WERI-Rb-1 (cell line): Measurements from ENCODE around the gene NRXN3.

Source experiments
- DNase-seq: peaks from one replicate; pipeline ENCODE4 v3.0.0-alpha.2; 2020
- H3K27ac ChIP-seq: fragments of 250-450 bp; sonication (Bioruptor Pico); 2 replicates; pipeline ENCODE4 v1.5.1; 2020; ENCODE audit warnings: mild to moderate bottlenecking, moderate library complexity
- H3K27me3 ChIP-seq: fragments of 250-450 bp; sonication (Bioruptor Pico); 2 replicates; pipeline ENCODE4 v1.5.1; 2021; ENCODE audit warnings: mild to moderate bottlenecking, low read depth, moderate library complexity; ENCODE audit not compliant: insufficient read depth, severe bottlenecking
- H3K36me3 ChIP-seq: fragments of 250-450 bp; sonication (Bioruptor Pico); 2 replicates; pipeline ENCODE4 v1.5.1; 2020; ENCODE audit warnings: mild to moderate bottlenecking, moderate library complexity
- H3K4me3 ChIP-seq: 2 replicates; pipeline ENCODE4 v1.5.1; 2011; ENCODE audit warnings: low read depth, mild to moderate bottlenecking, control low read depth, low read length
- H3K9me3 ChIP-seq: fragments of 250-450 bp; sonication (Bioruptor Pico); 2 replicates; pipeline ENCODE4 v1.5.1; 2021; ENCODE audit warnings: mild to moderate bottlenecking, moderate library complexity; ENCODE audit not compliant: severe bottlenecking
- TF ChIP-seq, protein P1 (sequence below): IDR thresholded peaks from 2 replicates; pipeline ENCODE4 v1.5.1; 2011; ENCODE audit warnings: low read depth, mild to moderate bottlenecking, control low read depth, inconsistent platforms, low read length

Gene NRXN3

DNA sequence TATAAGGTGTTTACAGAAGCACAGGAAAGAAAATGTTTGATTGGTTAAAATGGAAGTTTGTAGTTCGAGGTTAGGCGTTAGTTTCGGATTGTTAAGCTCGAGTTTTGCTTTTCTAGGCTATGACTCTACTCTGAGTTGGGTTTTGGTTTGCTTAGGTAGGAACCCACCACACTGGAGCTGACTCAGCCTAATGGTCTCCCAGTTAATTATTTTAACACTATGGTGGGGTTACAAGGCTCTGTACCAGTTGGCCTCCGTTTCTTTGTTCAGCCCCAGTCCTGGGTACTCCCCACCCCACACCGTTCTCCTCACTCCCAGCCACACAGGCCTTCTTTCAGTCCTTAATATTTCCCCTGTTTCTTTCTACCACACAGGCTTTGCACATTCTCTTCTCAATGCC, 583.9 kb downstream of the NRXN3 start:
- no peaks in the 10 kb centered on the region for H3K9me3 ChIP-seq
- no peaks in the 10 kb centered on the region for H3K27me3 ChIP-seq
- TF ChIP-seq, protein P1, sequence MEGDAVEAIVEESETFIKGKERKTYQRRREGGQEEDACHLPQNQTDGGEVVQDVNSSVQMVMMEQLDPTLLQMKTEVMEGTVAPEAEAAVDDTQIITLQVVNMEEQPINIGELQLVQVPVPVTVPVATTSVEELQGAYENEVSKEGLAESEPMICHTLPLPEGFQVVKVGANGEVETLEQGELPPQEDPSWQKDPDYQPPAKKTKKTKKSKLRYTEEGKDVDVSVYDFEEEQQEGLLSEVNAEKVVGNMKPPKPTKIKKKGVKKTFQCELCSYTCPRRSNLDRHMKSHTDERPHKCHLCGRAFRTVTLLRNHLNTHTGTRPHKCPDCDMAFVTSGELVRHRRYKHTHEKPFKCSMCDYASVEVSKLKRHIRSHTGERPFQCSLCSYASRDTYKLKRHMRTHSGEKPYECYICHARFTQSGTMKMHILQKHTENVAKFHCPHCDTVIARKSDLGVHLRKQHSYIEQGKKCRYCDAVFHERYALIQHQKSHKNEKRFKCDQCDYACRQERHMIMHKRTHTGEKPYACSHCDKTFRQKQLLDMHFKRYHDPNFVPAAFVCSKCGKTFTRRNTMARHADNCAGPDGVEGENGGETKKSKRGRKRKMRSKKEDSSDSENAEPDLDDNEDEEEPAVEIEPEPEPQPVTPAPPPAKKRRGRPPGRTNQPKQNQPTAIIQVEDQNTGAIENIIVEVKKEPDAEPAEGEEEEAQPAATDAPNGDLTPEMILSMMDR = no peak
- H3K27ac ChIP-seq = no peak overlapping the region
- H3K4me3 ChIP-seq = no peak overlapping the region
- no peak for DNase-seq
- no peaks in the 10 kb centered on the region for H3K36me3 ChIP-seq

DNA sequence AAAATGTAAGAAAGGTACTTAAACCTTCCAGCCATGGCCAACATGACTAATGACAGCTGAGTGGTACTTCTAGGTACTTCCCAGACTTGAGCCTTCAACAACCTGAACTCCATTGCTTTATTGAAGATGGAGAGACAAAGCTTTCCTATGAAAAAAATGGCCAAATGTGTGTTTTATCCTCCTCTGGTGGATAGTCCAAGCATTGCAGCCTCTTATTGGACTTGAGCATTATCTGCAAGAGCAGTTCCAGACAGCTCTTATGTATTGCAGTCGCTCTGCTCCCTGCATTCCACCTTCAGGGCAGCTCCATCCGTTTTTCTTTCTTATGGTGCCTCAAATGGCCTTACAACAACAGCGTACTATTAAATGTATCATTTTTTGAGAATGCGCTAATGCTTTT, 588.2 kb downstream of the NRXN3 start:
- Histone ChIP-seq H3K4me3 (no peak overlapping the region), H3K27me3 (no peaks in the 10 kb centered on the region), H3K36me3 (no peaks in the 10 kb centered on the region), H3K9me3 (no peaks in the 10 kb centered on the region), H3K27ac (no peak overlapping the region)
- TF ChIP-seq, protein P1 = peak; percentile 87
- peak; percentile 69 for DNase-seq

DNA sequence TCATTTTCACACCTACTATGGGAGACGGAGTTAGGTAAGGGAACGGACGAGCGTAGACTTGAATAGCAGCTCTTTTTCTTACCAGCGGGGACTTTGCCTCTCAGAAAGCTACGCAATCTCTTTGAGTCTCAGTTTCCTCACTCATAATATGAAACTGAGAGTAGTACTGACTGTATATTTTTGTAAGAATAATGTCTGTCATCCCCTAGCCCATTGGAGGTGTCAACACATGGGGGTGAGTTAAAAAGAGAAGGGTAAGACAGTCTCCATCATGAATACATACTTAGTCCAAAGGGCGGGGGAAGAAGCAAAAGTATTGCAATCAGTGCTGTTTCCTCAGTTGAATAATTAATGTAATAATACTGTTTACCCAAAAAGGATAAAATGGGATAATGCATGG, 592.2 kb downstream of the NRXN3 start:
- no peaks in the 10 kb centered on the region for H3K9me3 ChIP-seq
- TF ChIP-seq, protein P1 = no peak
- no peak for DNase-seq
- H3K27me3 ChIP-seq = no peaks in the 10 kb centered on the region
- H3K27ac ChIP-seq = no peak overlapping the region
- no peak overlapping the region for H3K4me3 ChIP-seq
- H3K36me3 ChIP-seq = no peaks in the 10 kb centered on the region

DNA sequence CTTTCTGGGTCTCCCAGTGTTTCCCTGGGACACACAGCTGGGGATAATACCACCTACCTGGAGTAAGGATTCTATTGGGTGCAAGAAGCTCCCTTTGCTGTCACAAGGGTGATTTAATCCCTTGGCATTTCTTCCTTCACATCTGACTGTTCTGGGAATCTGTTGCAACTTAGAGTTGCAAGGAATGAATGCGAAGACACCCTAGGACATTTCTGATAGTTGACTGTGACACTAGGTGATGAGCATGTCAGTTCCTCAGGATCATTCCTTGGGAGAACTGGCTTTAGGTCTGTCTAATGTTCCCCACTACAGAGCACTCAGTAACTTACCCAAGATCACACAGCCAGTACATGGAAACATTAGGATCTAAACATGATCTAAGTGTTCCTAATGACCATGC, 593.6 kb downstream of the NRXN3 start:
- no peaks in the 10 kb centered on the region for H3K9me3 ChIP-seq
- TF ChIP-seq, protein P1 = no peak
- no peaks in the 10 kb centered on the region for H3K27me3 ChIP-seq

DNA sequence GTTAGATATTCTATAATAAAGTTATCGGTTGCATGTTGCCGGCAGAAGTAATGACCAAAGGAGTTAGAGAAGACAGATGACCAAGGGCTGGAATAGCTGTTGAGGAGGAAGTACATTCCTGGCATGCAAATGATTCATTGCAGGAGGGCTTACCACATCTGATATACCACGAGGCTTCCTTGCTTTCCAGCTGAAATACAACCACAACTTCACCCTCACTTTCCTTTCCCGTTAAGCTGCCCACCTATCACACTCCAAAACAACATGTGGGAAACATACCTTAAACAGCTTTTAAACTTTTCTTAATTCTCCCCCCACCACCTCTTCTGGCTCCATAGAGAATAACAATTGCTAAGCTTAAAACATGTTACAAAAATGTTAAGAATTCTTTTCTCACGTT, 594.1 kb downstream of the NRXN3 start:
- Histone ChIP-seq H3K9me3 (no peaks in the 10 kb centered on the region), H3K27me3 (no peaks in the 10 kb centered on the region), H3K27ac (no peak overlapping the region), H3K36me3 (no peaks in the 10 kb centered on the region), H3K4me3 (no peak overlapping the region)
- DNase-seq = no peak
- TF ChIP-seq, protein P1 = no peak

More for the DNA sequence above, 593.6 kb downstream of the NRXN3 start:
- no peak for DNase-seq
- Histone ChIP-seq H3K4me3 (no peak overlapping the region), H3K27ac (no peak overlapping the region), H3K36me3 (no peaks in the 10 kb centered on the region)

DNA sequence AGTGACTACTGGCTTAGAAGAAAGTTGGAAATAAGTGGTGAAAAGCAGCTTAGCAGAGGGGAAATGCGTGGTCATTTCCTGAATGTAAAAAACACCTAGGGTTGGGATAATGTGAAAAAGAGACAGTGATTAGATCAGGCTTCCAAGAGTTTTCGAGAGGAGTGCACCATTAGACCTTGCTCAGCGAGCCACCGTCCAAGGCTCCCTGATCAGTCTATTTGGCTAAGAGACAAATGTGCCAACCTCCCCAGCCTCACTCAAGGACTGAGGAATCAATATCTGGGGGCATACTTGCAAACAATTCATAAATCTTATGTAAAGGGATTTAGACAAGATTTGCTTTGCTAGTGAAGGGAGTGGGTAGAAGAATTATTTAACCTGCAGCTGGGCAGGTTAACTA, 594.5 kb downstream of the NRXN3 start:
- TF ChIP-seq, protein P1 = no peak
- Histone ChIP-seq H3K4me3 (no peak overlapping the region), H3K27me3 (no peaks in the 10 kb centered on the region), H3K9me3 (no peaks in the 10 kb centered on the region), H3K36me3 (no peaks in the 10 kb centered on the region), H3K27ac (no peak overlapping the region)
- DNase-seq = no peak
